ENCODE results near the gene WAC.

- TF ChIP-seq CTCF (IDR thresholded peaks at IDR 0.05): no peak
- no peak for TF ChIP-seq POLR2A (IDR thresholded peaks at IDR 0.05)
These were observed 87.3 kb downstream of the WAC start for GRCh38 chr10:28620251-28620650.
